ENCODE results near the gene USP8.

GRCh38 chr15:50506121-50506520 lies 81.9 kb downstream of the USP8 start:
- TF ChIP-seq CTCF (IDR thresholded peaks at IDR 0.05) = no peak
- no peak for TF ChIP-seq ZFX (IDR thresholded peaks at IDR 0.05; ENCODE audit: borderline replicate concordance)

All from 22Rv1 (cell line).